ENCODE measurements around the gene ARHGEF37.

- no peak for TF ChIP-seq CTCF (conservative IDR thresholded peaks at IDR 0.05; ENCODE audit: low read length)
- TF ChIP-seq EZH2phosphoT487 (IDR thresholded peaks at IDR 0.05; ENCODE audit: borderline replicate concordance): no peak
These were observed 17.7 kb downstream of the ARHGEF37 start for GRCh38 chr5:149598966-149599365.

Data from Loucy (cell line).